Lung microvascular endothelial cell (primary cell): Measurements from ENCODE around the gene RNLS. TPM values are rescaled to one million over a fixed set of nuclear protein-coding genes. Genes with fewer than 3 reads are reported as not detected.
"Not testable (repeated sequence)": the region's sequence is repeated elsewhere in the genome, so short reads cannot be mapped to it uniquely, and the experiment has no call there.

Source experiments
- DNase-seq, 2 donors: peaks; one replicate each; pipeline versions ENCODE4 v3.0.0 to v3.0.0-alpha.2; 2010; ENCODE audit warnings: low read depth in 2 of 2
- total RNA-seq: library from RNA; depleted of rRNA; stranded (reverse); fragments of >200 nt; gene quantifications from 2 replicates; pipeline ENCODE4 v1.2.1, GENCODE V29; 2014

Gene RNLS
- total RNA-seq, 1 donor from 2014 or later, result 0.60 TPM

- peak; percentile 31 to 69 for DNase-seq
These were observed 57.6 kb downstream of the RNLS start for GRCh38 chr10:88525371-88526069.

DNA sequence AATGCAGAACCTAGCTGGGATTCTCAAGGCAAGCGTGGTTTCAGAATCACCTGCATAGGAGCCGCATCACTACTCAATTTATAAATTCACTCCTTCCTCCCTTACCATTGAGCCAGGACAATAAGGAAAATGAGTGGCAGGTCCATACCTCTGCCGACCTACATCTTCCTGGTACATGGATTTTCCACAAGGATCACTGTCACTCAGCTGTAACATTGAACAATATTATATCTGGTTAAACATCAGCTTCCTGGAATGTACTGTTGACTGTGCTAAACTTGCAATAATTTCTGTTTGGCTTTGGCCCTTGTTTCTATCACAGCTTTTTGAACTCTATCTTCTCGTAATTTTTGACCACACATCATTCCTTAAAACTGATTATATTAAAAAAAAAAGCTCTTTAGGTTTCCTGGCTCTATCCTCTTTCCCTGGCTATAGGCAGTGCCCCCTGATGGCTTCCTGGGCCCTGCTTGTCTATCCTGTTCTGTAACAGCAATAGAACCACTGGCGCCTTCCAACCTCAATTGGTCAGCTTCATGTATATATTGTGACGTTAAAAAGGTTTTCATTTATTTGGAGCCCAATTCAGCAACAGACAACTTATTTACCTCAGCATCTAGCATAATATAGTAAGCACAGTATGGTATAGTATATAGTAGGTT lies 59.2 kb downstream of the RNLS start:
- no peak for DNase-seq

DNA sequence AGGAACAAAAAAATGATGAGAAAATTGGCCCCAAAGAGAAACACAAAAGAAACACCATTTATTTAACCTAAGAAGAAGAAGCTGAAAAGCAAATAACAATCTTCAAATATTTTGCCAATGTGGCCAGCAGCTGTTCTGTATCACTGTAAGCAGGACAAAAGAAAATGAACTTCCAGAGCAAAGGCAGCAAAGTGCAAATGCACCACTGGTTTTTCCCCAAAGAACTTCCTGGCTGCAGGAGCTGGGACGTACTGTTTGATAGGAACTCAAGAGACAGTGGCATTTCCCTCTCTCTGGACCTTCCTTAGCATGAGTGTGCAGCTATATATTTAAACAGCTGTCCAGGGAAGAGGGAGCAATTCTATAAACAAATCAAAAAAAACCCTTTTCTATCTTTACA lies 60.4 kb downstream of the RNLS start:
- peak in 1 of 2 donors; percentile 1 for DNase-seq

DNA sequence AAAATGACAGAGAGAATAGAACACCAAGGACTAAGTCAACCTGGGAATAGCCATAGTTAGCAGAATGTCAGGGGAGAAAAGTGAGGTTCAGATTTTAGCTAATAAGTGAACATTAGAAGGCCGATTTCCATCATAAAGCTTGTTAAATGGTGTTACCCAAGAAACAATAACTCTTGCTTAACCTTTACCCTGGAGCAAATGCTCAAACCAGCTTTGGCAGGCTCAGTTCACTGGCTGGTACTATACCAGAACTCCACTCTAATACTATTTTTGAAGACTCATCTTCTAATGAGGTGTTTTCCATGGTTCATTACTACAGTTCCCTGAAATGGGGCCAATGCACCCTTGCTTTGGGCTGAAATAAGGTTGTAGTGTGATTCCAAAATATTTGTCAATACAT lies 61.3 kb downstream of the RNLS start:
- no peak for DNase-seq

DNA sequence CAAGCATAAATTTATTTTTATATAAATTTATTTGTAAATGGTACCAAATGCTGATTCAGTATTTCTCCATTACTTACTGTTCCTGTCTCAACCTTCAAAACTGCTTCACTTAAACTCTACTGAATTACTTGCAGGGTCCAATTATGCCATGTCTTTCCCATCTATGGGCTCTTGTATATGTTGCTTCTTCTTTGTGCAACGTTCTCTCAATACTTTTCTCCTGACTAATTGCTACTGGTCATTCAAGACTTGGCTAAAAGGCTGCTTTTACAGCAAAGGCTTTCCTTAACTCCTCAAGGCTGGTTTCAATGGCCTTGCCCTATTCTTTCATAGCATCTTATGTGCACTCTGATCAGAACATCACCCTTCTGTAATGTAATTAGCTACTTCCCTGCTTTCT lies 67.9 kb downstream of the RNLS start:
- no peak for DNase-seq

DNA sequence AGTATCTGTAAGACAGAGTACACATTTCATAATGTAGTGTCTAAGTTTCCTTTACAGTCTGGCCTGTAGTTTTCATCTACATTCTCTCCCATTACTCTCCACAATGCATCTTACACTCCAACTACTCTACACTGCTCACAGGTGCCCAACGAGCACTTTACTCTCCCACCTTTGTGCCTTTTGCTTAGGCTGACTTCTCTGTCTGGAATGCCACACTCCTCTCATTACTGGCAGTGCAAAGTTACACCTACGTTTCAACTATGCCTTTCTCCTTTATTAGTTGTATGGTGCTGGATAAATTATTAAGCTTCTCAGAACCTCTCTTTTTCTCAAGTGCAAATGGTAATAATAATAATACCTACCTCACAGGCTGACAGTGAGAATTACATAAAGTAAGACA lies 70.5 kb downstream of the RNLS start:
- no peak for DNase-seq

GRCh38 chr10:88508796-88509195 lies 74.3 kb downstream of the RNLS start:
- DNase-seq, result no peak

- no peak for DNase-seq
These were observed 75.2 kb downstream of the RNLS start for GRCh38 chr10:88507826-88508453.

DNA sequence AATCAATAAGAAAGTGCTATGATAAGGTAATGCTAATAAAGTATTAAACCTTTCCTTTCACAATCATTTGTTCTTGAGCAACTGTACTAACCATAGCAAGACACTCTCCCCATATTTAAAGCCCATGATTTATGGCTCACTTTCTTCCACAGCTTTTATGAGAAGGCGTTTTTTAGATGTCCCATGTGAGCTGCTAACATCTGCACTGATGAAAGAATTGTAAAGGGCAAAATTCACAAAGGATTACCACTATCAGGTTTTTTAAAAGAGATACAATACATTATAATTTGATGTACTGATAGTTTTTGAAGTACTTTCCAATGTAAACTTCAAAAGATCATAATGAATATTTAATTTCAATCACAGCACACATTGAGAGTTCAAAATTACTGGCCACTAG lies 75.7 kb downstream of the RNLS start:
- no peak for DNase-seq

GRCh38 chr10:88505680-88506215 lies 77.4 kb downstream of the RNLS start:
- DNase-seq, result no peak

GRCh38 chr10:88505265-88505664 lies 77.9 kb downstream of the RNLS start:
- no peak for DNase-seq

- DNase-seq, result no peak
These were observed 82.5 kb downstream of the RNLS start for GRCh38 chr10:88500656-88501055.

DNA sequence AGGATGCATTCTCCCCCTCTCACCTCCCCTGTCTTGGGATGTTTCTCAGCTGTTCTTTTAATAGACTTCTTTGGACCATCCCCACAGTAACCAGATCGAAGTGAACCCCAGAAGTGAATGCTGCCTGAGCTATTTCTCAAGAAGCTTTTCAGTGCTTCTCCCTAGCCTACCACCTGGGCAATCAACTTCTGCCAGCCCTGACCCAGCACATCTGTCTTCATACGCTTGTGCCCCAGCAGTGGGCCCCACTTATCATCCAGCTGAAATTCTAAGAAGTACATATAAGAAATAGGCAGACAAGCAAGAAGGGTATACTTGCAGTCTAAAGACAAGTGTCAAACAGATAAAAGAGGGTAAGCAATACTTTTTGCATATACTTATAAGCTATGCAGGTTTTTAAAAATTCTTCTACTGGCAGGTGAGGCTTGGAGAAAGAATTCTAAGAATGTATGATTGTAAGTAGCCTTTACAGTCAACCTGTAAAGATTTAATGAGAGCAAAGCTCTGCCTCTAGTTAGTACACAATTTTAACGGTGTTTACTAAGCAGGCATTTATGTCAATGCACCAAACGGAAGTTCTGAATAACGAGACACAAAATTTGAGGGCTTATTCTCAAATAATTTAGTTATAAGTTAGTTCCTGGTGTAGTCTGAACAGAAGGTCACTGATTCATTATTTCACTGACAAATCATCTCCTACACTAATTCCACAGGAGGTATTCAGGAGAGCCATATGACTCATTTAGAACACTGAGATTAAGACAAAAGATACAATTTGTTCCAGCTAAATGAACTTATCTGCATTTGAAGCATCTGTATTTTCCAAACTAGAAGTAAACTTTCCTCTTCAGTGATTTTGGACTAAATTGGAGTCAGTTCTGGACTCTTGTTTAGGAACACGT lies 83.3 kb downstream of the RNLS start:
- peak in 1 of 2 donors; percentile 15 for DNase-seq

- no peak for DNase-seq
These were observed 85.2 kb downstream of the RNLS start for GRCh38 chr10:88497913-88498312.

DNA sequence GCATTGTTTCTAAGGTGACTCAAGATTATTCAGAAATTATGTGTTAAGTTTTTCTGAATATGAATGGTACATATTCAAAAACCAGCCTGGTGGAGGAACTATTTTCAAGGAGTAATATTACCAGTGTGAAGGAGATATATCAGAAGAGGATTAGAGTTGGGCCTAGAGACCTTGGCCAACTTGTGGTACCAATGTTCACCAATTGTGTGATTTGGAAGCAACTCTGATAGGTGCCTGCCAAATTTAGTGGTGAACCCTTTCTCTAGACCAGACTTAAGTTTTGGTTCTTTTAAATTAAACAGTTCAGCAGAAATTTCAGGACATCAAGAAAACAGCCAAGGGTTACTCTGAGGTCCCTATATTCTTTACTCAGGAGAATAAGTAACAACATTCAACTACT lies 88.6 kb downstream of the RNLS start:
- no peak for DNase-seq

- peak in 1 of 2 donors; percentile 2 for DNase-seq
These were observed 89.2 kb downstream of the RNLS start for GRCh38 chr10:88493691-88494483.

DNA sequence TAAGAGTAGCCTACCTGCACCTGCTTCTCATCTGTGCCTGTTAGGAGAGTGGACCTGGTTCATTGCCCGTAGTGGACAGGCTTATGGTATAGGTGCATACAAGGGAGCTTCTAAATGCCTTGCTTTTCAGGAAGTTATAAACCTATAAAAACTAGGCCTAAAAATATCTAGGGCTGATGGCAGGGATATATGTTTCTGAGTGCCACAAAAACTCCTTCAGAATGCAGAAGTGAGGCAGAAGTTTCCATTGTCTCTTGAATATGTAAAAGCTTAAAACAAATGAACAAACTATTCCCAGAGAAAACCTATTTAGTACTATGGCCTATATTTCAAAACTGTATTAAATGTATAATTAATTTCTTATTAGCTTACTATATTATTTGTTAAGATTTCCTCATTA lies 91.8 kb downstream of the RNLS start:
- DNase-seq, result no peak

DNA sequence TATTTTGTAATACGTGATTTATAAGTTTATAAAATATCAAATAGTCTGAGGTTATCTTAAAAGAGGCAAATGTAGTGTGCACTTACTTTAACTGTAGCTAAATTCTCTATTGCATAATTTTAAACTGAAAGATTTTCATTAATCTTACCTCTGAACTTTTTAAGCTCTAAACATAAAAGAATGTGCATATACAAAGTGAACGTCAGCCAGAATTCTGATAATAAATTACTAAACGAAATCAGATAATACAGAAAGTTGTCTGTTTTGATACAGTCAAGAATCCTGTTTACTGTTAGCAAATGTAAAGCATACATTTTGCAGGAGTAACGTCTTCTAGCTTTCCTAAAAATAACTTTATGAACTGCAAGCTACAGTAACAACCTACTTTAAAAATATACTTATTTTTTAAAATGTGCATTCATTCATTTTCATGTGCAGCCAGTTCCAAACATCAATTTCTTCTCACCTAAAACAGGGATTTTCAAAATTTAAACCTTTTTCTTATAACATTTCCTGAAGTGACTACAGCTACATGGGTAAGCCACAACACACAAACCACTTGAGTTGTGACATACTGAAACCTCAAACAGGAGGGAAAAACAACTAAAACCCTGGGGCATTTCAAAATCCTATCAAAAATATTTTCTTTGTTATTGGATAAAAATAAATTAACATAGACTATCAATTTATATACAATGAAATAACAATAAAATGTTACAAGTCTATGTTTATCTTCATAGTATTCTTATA lies 92.7 kb downstream of the RNLS start:
- DNase-seq, result no peak

GRCh38 chr10:88489107-88489506 lies 94.0 kb downstream of the RNLS start:
- no peak for DNase-seq

- not testable (repeated sequence) for DNase-seq
These were observed 96.3 kb downstream of the RNLS start for GRCh38 chr10:88486816-88487215.
